Stimulated activated CD8-positive, alpha-beta memory T cell treated with anti-CD3 and anti-CD28 coated beads, Interleukin-7, amount 100 ng/mL, for 24 hours (primary cell): Measurements from ENCODE around the gene CTNND2.

Experiments
- DNase-seq: peaks from one replicate; pipeline ENCODE4 v3.0.0-alpha.2; 2020; ENCODE audit warnings: low read depth

The CTNND2 gene

GRCh38 chr5:11596185-11596584 lies 308.1 kb downstream of the CTNND2 start:
- no peak for DNase-seq

DNA sequence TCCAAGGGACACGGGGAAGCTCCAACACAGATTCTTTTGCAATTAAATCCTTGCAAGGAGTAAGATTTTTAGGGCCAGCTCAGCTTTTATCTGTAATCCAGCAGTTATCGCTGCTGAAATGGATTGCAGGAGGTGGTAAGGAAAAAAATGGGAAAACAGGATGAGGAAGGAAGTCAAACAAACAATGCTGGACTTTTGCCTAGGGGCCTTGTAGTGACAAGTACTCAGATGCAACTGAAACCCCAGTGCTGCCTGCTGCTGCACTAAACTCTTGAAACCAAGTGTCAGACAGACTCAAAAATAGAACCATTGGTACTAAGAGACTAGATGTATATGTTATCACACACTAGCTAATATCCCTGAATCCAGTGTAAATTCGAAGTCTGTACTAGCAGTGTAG lies 309.2 kb downstream of the CTNND2 start:
- DNase-seq = no peak

GRCh38 chr5:11594021-11594420 lies 310.2 kb downstream of the CTNND2 start:
- DNase-seq = no peak

DNA sequence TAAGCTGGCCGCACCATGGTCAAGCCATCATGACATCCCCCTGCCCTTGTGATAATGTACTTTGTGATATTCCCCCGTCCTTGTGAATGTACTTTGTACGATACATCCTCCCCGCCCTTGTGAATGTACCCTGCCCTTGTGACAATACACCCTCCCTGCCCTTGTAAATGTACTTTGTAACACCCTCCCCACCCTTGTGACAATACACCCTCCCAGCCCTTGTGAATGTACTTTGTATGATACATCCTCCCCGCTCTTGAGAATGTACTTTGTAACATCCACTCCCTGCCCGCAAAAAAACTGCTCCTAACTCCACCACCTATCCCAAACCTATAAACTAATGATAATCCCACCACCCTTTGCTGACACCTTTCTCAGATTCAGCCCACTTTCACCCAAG lies 313.8 kb downstream of the CTNND2 start:
- DNase-seq = no peak

DNA sequence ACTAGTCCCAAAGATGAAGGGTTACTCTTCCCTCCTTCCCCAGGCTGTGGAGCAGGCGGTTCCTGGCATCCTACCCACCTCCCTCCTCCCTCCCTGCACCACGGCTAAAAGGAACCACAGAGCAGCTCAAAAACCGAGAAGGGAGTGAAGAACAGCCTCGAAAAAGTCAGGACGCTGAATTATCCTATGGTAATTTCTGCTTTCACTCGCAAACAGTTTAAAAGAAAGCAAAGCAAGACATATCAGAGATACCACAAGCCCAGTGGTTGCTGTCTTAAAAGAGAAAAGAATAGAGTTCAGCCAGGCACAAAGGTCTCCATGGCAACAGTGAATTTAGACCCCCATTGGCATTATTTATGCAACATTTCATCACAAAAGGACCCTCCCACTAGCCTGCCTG lies 315.4 kb downstream of the CTNND2 start:
- DNase-seq = no peak

- DNase-seq = no peak
Measured at GRCh38 chr5:11584017-11584416, 320.2 kb downstream of the CTNND2 start.

GRCh38 chr5:11579351-11579750 lies 324.9 kb downstream of the CTNND2 start:
- no peak for DNase-seq

DNA sequence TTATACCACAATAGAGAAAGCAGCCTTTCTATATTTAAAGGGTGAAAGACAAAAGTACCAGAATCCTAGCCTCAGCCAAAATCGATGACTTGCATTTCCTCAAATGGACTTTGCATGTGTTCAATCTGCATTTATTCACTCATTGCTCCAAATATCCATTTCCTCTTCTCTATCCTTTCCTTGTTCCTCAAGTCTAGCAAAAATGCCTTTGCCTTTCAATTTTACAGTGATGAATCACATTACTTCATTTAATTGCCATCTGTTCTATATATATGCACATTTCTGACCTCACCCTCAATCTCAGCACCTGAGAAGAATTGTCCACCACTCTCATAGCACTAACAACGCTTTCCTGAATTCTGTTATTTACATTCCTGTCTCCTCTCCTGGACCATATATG lies 329.5 kb downstream of the CTNND2 start:
- no peak for DNase-seq

DNA sequence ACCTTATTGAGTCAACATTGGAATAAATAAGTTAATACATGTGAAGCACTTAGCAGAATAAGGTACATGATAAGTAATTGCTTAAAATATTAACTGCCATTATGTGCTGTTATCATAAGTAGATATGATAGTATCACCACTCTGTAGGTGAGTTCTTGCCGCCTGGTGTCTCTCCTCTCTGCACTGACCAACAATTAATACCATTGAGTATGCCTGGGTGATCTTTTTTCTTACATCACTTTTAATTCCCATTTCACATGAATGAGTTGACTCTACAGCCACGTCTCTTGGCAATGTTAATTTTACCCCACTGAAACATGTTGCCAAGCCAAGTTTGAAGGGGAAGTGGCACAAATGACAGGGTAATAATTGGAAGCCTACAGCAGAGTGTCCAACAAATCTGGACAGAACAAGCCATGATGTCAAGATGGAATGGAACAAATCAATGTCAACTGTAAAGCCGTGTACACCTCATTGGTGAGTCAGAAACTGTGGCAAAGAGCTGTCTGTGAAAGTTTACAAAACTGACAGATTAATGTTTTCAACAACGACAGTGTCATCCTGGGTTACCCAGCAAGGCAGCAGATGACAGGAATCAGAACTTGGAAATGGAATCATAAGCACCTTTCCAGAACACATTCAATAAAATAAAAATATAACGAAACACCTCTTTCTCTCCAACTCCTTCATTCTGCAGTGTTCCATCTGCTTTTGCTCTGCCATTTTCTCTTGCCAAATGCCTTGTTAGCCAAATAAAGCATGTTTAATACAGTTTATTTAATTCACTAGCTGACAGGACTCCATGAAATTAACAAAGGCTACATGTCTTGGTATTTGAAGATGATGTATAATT lies 330.9 kb downstream of the CTNND2 start:
- DNase-seq = no peak

DNA sequence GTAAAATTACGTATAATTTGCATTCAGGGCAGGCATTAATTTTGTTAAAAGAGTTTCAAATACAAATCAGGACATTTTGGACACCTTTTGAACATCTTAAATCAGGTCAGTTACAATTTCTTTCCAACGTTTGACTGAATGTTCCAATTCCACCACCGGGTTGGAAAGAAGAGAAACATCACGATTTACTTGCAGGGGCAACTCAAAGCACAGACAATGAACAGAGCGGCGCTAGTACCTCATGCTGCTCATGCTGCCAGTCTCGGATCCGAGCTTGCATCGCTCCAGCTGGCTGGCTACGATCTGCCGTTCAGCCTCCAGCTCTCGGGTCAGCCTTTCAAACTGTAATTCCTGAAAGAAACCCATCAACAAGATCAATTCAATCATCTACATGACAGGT lies 339.5 kb downstream of the CTNND2 start:
- no peak for DNase-seq

DNA sequence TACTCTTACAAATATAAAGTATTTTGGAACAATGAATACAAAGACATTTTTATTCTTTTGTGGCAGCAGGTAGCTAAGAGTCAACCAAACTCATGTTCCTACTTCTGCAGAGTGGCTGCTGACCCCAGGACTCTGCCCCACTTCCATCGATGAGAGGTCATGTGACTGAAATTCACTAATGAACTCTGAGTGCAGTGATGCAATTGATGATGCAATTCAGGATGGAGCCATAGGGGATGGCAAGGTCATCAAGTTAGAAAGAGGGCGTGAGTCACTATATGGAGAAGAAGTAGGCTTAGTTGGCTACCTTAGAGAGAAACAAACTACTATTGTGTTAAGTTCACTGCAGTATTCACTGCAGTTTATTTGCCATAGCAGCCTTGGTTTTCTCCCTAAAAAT lies 340.4 kb downstream of the CTNND2 start:
- no peak for DNase-seq

DNA sequence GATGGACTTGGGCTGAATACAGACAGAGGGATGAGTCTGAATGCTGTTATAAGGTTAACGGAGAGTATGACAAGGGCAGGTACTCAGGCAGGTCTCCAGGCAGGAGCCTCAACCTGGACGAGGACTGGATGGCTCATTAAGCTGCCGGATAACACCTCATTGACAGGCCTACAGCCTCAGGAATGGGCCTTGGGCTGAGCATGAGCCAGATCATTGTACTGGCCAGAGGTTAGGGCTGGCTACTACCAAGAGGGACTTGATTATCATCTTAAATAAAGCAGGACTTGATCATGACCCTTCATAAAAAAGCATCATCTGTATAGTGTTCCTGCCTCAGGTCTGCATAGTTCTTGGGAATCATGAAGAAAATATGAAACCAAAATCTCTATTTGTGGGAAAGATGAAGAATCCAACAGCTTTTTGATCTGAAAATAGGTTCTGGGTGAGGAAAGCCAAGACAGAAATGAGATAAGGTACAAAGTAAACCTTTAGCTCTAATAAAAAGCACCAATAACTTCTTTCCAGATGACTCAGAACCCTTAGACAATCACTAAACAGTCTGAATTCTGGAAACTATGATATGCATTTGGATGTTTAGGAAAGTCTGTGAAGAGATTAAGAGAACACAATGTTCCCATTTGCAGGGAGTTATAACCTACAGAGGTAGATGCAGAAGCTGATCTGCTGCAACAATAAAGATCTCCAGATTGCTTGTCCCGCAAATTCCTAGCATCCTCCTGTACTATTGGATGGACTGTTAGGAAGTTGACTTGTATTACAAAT lies 343.1 kb downstream of the CTNND2 start:
- no peak for DNase-seq

DNA sequence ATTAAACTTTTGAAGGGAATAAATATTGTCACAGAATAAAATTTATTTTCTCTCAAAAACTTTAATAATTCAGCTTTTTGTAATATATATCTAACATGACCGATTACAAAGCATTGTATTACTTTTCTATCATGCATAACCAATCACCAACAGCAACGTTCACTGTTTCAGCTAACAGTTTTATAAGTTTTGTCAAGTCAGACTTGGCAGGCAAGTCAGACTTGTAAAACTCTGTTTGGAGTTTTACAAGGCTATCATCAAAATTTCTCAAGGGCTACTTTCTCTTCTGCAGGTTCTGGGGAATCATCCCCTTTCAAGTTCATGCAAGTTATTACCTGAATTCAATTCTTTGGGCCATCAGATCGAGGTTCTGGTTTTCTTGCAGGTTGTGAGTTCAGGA lies 347.2 kb downstream of the CTNND2 start:
- no peak for DNase-seq

DNA sequence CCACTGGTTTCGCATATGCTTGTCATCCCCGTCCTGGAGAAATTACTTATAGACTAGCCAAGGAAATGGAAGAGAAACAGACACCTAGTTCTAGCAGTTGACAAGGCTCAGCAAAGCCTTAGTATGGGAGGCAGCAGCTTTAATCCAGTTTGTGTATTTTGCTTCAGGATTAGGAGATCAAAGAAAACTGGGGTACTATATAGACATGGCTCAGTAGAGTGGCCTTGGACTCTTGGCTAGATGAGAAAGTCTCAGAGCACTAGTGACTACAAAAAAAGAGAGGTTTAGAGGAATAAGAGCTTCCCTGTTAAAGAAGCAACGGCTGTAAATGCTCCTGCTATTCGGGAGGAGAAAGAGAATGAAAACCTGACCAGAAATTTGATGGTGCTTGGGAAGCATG lies 349.1 kb downstream of the CTNND2 start:
- no peak for DNase-seq

DNA sequence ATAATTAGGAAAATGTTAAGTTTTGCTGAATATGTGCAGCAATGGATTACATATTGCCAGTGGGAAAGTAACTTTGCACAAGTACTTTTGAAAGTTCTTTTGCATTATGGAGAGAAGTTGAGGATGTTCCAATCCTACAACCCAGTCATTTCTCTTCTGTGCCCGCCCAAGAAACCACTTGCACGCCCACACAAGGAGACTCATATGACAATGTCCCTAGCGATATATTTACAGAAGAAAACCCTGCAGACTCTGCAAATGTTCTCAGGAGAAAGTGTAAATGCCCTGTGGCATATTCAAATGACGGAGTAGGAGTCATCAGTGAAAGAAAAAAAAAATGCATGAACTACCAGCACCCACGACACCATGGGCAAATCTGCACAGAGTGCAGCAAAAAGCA lies 356.5 kb downstream of the CTNND2 start:
- DNase-seq = no peak

DNA sequence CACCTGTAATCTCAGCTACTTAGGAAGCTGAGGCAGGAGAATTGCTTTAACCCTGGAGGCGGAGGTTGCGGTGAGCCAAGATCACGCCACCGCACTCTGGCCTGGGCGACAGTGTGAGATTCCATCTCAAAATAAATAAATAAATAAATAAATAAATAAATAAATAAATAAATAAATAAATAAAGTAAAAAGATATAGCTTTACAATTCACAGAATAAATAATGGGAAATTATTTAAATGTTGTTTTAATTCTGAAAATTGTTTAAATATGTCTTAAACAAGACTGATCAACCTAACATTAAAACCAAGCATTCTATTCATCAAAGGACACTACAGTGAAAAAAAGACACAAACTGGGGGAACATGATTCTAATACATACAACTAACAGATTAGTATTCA lies 357.1 kb downstream of the CTNND2 start:
- no peak for DNase-seq

DNA sequence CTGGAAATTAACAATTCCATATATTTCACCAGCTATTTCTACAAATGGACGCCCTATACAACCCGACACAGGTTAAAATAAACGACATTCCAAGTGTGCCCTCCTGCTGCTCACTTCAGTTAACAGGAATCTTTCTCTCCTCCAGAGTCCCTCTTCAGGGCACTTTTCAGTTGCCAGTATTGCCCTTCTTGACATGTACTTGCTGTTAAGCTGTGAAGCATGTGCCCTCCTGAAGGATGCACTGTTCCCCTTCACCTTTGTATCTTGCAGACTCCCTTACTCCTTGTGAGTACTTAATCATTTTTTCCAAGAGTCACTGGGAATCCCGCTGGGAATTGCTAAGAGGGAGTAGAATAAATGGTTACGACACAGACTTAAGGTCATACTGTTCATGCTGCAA lies 364.1 kb downstream of the CTNND2 start:
- DNase-seq = no peak

DNA sequence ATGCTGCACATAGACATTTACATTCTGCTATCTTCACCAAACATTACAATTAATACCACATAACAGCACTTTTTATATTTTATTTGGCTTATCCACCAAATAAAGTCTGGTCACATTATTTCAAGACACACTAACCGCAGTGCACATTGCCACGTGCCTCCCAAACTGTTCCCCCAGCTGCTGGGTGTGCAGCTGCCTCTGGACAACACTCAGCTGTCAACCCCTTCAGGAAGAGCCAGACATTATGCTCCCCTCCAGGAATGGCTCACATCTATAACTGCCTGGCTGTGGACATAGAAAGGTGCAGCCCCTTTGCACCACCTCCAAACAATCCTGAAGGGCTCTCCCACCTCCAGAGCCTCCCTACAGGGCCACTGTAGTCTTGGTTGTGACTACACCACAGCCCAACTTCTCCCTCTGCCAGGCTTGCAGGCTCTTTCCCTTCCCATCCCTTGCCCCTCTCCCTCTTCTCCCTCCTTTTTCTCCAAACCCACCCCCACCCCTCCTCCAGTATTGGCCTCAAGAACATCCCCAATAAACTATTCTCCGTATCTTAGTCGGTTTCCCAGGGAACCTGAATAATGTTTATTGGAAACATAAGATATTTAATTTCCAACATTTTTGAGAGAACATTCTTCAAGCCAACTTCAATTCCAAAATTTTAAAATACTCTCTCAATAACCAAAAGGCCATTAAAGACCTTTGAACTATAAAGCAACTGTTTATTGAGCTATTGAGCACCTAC lies 372.3 kb downstream of the CTNND2 start:
- DNase-seq = no peak

DNA sequence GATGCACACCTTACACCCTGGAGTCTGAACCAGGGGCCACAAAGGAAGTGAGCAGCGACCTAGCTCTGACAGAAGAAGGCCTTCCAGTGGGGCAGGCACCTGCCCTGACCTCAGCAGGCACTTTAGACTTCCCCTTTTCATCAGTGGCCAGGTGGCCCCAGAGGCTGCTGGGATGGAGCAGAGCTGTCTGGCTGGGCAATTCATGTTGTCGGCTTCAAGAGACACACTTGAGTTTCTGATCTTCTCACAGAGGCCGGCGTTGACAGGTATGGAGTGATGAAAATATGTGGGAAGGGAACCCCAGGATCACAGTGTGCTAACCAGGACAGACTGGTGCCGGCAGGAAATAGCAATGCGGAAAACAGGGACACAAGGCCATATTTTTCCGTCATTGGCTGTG lies 375.5 kb downstream of the CTNND2 start:
- no peak for DNase-seq

DNA sequence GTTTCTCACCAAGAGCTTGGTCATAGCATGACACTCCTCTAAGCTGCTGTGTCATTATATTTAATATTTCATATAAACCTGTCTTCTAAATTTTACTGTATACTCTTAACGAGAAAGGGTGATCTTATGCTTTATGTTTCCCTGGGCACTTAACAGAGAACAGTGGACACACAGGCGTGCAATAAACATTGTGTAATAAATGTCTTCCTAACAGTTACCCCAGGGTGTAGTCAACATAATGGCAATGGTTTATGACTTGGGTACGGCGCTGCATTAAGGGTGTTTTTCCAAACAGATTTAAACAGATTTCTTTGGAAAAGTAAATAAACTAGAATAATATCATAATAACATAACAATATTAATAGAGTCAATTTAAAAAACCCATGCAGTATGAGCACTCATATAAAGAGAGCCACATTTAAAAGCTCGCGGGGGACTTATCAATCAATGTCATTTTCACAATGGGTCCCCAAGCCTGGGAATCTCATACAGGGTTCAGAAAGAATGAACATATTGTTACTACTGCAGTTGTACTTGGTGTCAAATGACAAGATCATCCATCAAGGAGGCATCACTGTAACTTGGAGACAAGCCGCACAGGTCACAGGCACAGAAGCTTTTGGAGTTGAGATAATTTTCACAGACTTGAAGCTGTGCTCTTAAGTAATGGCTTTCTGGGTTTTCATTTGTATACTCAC lies 376.4 kb downstream of the CTNND2 start:
- no peak for DNase-seq

DNA sequence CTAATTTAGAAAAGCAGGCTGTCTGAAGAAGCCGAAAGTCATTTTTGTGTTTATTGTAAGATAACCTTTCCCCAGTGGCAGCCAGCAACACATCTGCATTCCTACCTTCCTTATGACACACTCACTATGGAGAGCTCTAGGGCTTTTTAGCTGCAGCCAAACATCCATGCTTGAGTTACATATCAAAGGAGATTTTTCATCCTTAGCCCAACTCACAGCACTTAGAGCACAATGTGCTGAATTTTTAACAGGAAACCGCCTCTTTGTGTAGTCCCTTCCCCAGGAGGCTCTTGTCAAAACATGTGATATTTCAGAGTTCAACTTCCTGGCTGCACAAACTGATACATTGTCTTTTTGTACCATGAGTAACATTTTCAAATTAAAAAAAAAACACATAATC lies 379.2 kb downstream of the CTNND2 start:
- no peak for DNase-seq

GRCh38 chr5:11524188-11524587 lies 380.1 kb downstream of the CTNND2 start:
- DNase-seq = no peak
